BJ (cell line): Measurements from ENCODE around the gene PHC2. TPM values are rescaled to one million over a fixed set of nuclear protein-coding genes. Genes with fewer than 3 reads are reported as not detected.
A peak's percentile ranks its signal among the peaks of the same experiment; 100 is the strongest.

ENCODE experiments used
- CTCF ChIA-PET: fragments of 350-600 bp; formaldehyde crosslinking; extraction: SDS; loops from one replicate; lab custom pipeline; 2021; ENCODE audit warnings: antibody characterized with exemption, inconsistent platforms; lab: Yijun Ruan, JAX
- POLR2A ChIA-PET: fragments of 300-600 bp; sonication (Branson Sonifier 250); formaldehyde crosslinking; extraction: SDS; loops from one replicate; lab custom pipeline; 2021; ENCODE audit warnings: antibody characterized with exemption; lab: Charles Lee
- DNase-seq: peaks from one replicate; pipeline ENCODE4 v3.0.0-alpha.2; 2011; ENCODE audit warnings: low read depth
- H3K27me3 ChIP-seq: 2 replicates; pipeline ENCODE4 v1.6.0; 2011; ENCODE audit warnings: low read length; ENCODE audit not compliant: control insufficient read depth, insufficient read depth
- H3K36me3 ChIP-seq: 2 replicates; pipeline ENCODE4 v1.5.1; 2011; ENCODE audit warnings: low read length; ENCODE audit not compliant: control insufficient read depth, insufficient read depth
- H3K4me3 ChIP-seq: 2 replicates; pipeline ENCODE4 v1.5.1; 2011; ENCODE audit warnings: low read depth, mild to moderate bottlenecking, control low read depth, low read length
- CTCF ChIP-seq: IDR thresholded peaks from 2 replicates; pipeline ENCODE4 v1.5.1; 2011; ENCODE audit warnings: low read depth, mild to moderate bottlenecking, control low read depth, inconsistent platforms, low read length, moderate library complexity; ENCODE audit not compliant: insufficient read depth
- polyA plus RNA-seq: library from polyadenylated mRNA; depleted of rRNA; stranded (reverse); fragments of >200 nt; gene quantifications from 2 replicates; pipeline ENCODE4 v1.2.3, GENCODE V29; 2011

The PHC2 gene
- polyA plus RNA-seq, 1 experiment = 62.0 TPM

DNA sequence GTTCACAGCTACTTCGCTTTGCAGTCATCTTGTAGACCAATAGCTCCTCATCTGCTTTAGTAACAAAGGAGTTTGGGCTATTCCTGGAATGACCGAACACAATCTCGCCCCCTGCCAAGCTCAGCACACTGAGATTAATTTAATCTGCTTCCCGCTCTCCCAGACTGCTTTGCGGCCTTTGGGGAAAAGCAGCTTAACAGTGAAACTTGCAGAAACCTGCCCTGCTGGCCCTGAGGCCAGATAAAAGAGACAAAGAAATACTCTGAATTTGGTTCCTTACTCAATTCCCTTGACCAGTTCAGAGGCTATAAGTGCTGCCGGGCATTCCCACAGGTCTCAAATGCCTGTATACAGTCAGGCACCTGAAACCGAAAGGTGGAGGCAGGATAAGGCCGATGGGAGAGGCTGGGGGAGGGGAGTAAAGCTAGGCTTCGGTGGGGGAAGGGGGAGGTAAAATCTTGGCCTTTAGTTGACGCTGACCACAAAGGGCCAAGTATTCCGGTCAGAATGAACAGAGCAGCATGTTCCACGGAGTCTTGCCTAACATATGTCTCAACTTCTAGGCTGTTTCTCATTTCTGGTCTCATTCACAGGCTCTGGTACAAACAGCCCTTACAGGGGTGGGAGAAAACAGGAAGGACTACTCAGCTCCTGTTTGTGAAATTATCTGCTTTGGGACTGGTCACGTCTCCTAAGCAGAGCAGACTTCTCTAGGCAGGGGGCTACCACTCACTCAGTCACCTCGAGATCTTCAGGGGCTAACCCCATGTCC is 92.3 kb downstream of the PHC2 start:
- H3K4me3 ChIP-seq = no peak overlapping the region
- no peak for TF ChIP-seq CTCF

GRCh38 chr1:33338048-33338439 is 92.9 kb downstream of the PHC2 start:
- POLR2A ChIA-PET = interaction anchor here (0.8 kb wide), 1 partner anchor 211 kb away, joined by 3 read pairs; no protein-coding TSS in a partner anchor
- TF ChIP-seq CTCF = no peak
- no peak overlapping the region for H3K4me3 ChIP-seq
- CTCF ChIA-PET = interaction anchor here (0.7 to 2.1 kb wide), 5 partner anchors 9 to 132 kb away, joined by 3 to 8 read pairs (median 3); no protein-coding TSS in a partner anchor
- DNase-seq = peak; percentile 50
- peaks cover 16% of the 10 kb centered on the region for H3K36me3 ChIP-seq
- no peaks in the 10 kb centered on the region for H3K27me3 ChIP-seq

More for the DNA sequence above, 92.3 kb downstream of the PHC2 start:
- peaks cover 12% of the 10 kb centered on the region for H3K36me3 ChIP-seq
- ChIA-PET CTCF (interaction anchor here (0.7 to 2.1 kb wide), 11 partner anchors 8 to 132 kb away, joined by 3 to 8 read pairs (median 3); no protein-coding TSS in a partner anchor), POLR2A (interaction anchor here (0.6 to 0.8 kb wide), 2 partner anchors 25 to 211 kb away, joined by 3 read pairs; no protein-coding TSS in a partner anchor)
- H3K27me3 ChIP-seq = no peaks in the 10 kb centered on the region
- peak; percentile 65 for DNase-seq

DNA sequence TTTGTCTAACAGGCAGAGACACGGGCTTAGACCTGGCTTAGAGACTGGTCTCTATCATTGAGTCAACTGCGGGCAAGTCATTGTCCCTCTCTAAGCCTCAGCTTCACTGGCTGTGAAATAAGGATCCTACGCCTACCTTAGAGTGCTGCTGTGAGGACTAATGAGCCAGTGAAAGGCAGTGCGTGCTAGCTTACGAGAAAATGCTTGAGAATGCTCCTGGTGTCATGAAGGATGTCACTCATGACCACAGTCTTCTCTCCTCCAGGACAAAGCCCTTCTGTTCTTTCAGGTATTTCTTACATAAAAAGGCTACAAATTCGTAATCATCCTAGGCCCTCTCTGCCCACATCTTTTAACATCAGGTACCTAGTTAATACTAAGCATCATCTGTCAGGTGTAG is 93.5 kb downstream of the PHC2 start:
- Histone ChIP-seq H3K4me3 (no peak overlapping the region), H3K27me3 (no peaks in the 10 kb centered on the region), H3K36me3 (peaks cover 20% of the 10 kb centered on the region)
- ChIA-PET POLR2A (interaction anchor here (0.8 kb wide), 1 partner anchor 210 kb away, joined by 3 read pairs; no protein-coding TSS in a partner anchor), CTCF (interaction anchor here (0.7 to 1.3 kb wide), 2 partner anchors 8 to 28 kb away, joined by 3 read pairs; no protein-coding TSS in a partner anchor)
- no peak for DNase-seq
- TF ChIP-seq CTCF = no peak

GRCh38 chr1:33336580-33336979 is 94.3 kb downstream of the PHC2 start:
- no peak for TF ChIP-seq CTCF
- Histone ChIP-seq H3K27me3 (no peaks in the 10 kb centered on the region), H3K4me3 (no peak overlapping the region), H3K36me3 (peaks cover 22% of the 10 kb centered on the region)
- ChIA-PET CTCF (interaction anchor here (0.7 to 2.4 kb wide), 3 partner anchors 11 to 41 kb away, joined by 3 to 9 read pairs (median 3); no protein-coding TSS in a partner anchor), POLR2A (interaction anchor here (0.7 kb wide), 1 partner anchor 52 kb away, joined by 3 read pairs; no protein-coding TSS in a partner anchor)
- no peak for DNase-seq

GRCh38 chr1:33335020-33335419 is 95.9 kb downstream of the PHC2 start:
- CTCF ChIA-PET = interaction anchor here (0.7 to 2.4 kb wide), 3 partner anchors 39 to 136 kb away, joined by 3 to 9 read pairs (median 4); no protein-coding TSS in a partner anchor
- no peak for DNase-seq
- Histone ChIP-seq H3K36me3 (peaks cover 34% of the 10 kb centered on the region), H3K27me3 (no peaks in the 10 kb centered on the region), H3K4me3 (no peak overlapping the region)
- POLR2A ChIA-PET = no interaction called here
- no peak for TF ChIP-seq CTCF
